ENCODE data around the gene SLC10A3. TPM values are rescaled to one million over a fixed set of nuclear protein-coding genes. Genes with fewer than 3 reads are reported as not detected.

Gene SLC10A3
- total and polyA plus RNA-seq, 7 donors = 7.2 to 39.8 (median 15.7) TPM

- Histone ChIP-seq H3K27ac (peak overlapping the region; percentile 93), H3K4me1 (peaks cover 5% of the 10 kb centered on the region), H3K9me3 (no peaks in the 10 kb centered on the region), H3K36me3 (ENCODE audit: insufficient read depth in 1 of 2, low read depth in 1 of 2) (peaks cover 2 to 8% of the 10 kb centered on the region in 2 donors), H3K27me3 (ENCODE audit: insufficient read depth in 3 of 3, low read length in 2 of 3) (no peaks in the 10 kb centered on the region), H3K4me3 (peak overlapping the region; percentile 67)
- DNase-seq = no peak
- intact Hi-C loops (cut with DNase I) = no loop called here
- no peak for ATAC-seq
- TF ChIP-seq, protein P1, sequence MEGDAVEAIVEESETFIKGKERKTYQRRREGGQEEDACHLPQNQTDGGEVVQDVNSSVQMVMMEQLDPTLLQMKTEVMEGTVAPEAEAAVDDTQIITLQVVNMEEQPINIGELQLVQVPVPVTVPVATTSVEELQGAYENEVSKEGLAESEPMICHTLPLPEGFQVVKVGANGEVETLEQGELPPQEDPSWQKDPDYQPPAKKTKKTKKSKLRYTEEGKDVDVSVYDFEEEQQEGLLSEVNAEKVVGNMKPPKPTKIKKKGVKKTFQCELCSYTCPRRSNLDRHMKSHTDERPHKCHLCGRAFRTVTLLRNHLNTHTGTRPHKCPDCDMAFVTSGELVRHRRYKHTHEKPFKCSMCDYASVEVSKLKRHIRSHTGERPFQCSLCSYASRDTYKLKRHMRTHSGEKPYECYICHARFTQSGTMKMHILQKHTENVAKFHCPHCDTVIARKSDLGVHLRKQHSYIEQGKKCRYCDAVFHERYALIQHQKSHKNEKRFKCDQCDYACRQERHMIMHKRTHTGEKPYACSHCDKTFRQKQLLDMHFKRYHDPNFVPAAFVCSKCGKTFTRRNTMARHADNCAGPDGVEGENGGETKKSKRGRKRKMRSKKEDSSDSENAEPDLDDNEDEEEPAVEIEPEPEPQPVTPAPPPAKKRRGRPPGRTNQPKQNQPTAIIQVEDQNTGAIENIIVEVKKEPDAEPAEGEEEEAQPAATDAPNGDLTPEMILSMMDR (IDR thresholded peaks at IDR 0.05) = no peak
- 82 to 100% (median 88%) methylated on average over 1 to 4 of the region's 4 CpGs for WGBS, 3 donors
Observed at GRCh38 chrX:154489182-154489581, 1.2 kb downstream of the SLC10A3 start.

- Histone ChIP-seq H3K27me3 (ENCODE audit: insufficient read depth in 3 of 3, low read length in 2 of 3) (no peaks in the 10 kb centered on the region), H3K4me3 (no peak overlapping the region), H3K9me3 (no peaks in the 10 kb centered on the region), H3K36me3 (ENCODE audit: insufficient read depth in 1 of 2, low read depth in 1 of 2) (peaks cover 2 to 11% of the 10 kb centered on the region in 2 donors), H3K27ac (no peak overlapping the region), H3K4me1 (peaks cover 10% of the 10 kb centered on the region)
- ATAC-seq = no peak
- intact Hi-C loops (cut with DNase I) = no loop called here
- WGBS, 3 donors = 80 to 86% (median 85%) methylated on average over 17 to 20 of the region's 20 CpGs
- no peak for DNase-seq
- TF ChIP-seq, protein P1 (IDR thresholded peaks at IDR 0.05) = no peak
Observed at GRCh38 chrX:154488336-154489075, 1.9 kb downstream of the SLC10A3 start.

GRCh38 chrX:154487518-154488290, 2.7 kb downstream of the SLC10A3 start:
- Histone ChIP-seq H3K4me1 (peaks cover 10% of the 10 kb centered on the region), H3K27me3 (ENCODE audit: insufficient read depth in 3 of 3, low read length in 2 of 3) (no peaks in the 10 kb centered on the region), H3K27ac (no peak overlapping the region), H3K9me3 (no peaks in the 10 kb centered on the region), H3K36me3 (ENCODE audit: insufficient read depth in 1 of 2, low read depth in 1 of 2) (peaks cover 2 to 11% of the 10 kb centered on the region in 2 donors), H3K4me3 (peak overlapping the region; percentile 74)
- DNase-seq (no peak), ATAC-seq (no peak)
- intact Hi-C loops (cut with DNase I) = no loop called here
- TF ChIP-seq, protein P1 (IDR thresholded peaks at IDR 0.05) = no peak
- 88 to 94% (median 92%) methylated on average over 13 to 28 of the region's 28 CpGs for WGBS, 3 donors

DNA sequence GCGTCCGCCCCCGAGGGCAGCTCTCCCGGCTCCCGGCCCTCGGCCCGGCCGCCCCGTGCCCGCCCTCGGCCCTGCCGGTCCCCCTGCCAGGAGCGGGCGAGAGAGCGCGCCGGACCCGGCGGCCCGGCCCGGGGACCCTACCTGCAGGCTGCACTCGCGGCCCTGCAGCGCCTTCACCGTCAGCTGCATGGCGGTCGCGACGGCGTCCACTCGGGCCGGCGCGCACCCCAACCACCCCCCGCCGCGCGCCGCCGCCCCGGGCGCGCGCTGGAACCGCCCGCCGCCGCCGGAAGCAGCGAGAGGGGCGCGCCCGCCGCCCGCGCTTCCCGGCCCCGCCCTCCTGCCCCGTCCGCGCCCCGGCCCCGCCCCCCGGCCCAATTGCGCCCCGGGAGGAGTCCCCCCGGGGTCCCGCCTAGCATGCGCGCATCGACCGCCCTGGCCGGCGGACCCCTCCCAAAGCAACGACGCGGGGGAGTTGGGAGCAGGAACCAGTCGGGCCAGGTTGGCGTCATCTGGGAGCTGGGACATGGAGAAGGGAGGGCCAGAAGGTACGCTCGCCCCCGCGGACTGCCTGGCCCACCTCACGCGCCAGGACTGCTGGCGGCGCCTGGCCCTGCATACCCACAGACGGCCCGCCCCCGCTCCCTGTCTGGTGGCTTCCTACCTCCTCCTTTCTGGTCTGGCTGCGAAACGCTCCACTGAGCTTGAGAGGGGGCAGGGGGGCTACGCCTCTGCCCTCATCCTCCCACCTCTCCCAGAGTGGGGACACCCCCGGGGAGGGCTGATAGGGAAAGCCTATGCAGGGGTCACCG, 3.8 kb downstream of the SLC10A3 start, which contains the start of gene UBL4A:
Gene UBL4A, minus strand, starts transcription at position 220 of the 812 bp plus-strand sequence. Its CDS starts 31 bp downstream, at position 189.
- H3K27me3 ChIP-seq (ENCODE audit: insufficient read depth in 3 of 3, low read length in 2 of 3) = no peaks in the 10 kb centered on the region
- ATAC-seq (peak; percentile 18 to 30 (median 22)), DNase-seq (peak; percentile 68 to 72)
- peaks cover 10% of the 10 kb centered on the region for H3K4me1 ChIP-seq
- peak within 1 kb of the TSS; percentile 74 for H3K4me3 ChIP-seq
- intact Hi-C loops (cut with DNase I) = no loop called here
- WGBS, 3 donors = 0 to 36% (median 2%) methylated on average over 1 to 91 of the region's 95 CpGs
- peaks cover 2 to 11% of the 10 kb centered on the region in 2 donors for H3K36me3 ChIP-seq (ENCODE audit: insufficient read depth in 1 of 2, low read depth in 1 of 2)
- TF ChIP-seq, protein P1 (IDR thresholded peaks at IDR 0.05) = no peak
- peak within 1 kb of the TSS; percentile 89 for H3K27ac ChIP-seq
- no peaks in the 10 kb centered on the region for H3K9me3 ChIP-seq

Data from psoas muscle (tissue), 8 donors.